G401 (cell line): ENCODE results near the gene MRPL55. TPM values are rescaled to one million over a fixed set of nuclear protein-coding genes. Genes with fewer than 3 reads are reported as not detected.

Experiments used
- DNase-seq: peaks from one replicate; pipeline ENCODE4 v3.0.0-alpha.2; 2015; ENCODE audit warnings: low spot score
- in situ Hi-C: cut with HindIII; loops from 2 replicates; pipeline ENCODE4 v1.10.0; 2016; ENCODE audit warnings: low sequenced_read_pairs, mixed read lengths
- total RNA-seq: library from RNA; depleted of rRNA; stranded (reverse); fragments of >200 nt; shearing (Covaris generic); gene quantifications from 2 replicates; pipeline ENCODE4 v1.2.3, GENCODE V29; 2014; rRNA removed

MRPL55 gene
- total RNA-seq, 1 experiment from 2014 or later: 103 TPM

GRCh38 chr1:228063251-228064191 is 45.6 kb downstream of the MRPL55 start:
- DNase-seq: no peak
- in situ Hi-C loops: no loop called here

GRCh38 chr1:228062812-228063211 is 46.3 kb downstream of the MRPL55 start:
- no peak for DNase-seq
- in situ Hi-C loops: no loop called here

GRCh38 chr1:228062085-228062791 is 46.9 kb downstream of the MRPL55 start:
- no peak for DNase-seq
- in situ Hi-C loops: no loop called here

- DNase-seq: no peak
- in situ Hi-C loops: no loop called here
Observed at GRCh38 chr1:228061411-228062084, 47.6 kb downstream of the MRPL55 start.

- in situ Hi-C loops: no loop called here
Observed at GRCh38 chr1:228060458-228061190, 48.5 kb downstream of the MRPL55 start.

GRCh38 chr1:228059634-228060457 is 49.3 kb downstream of the MRPL55 start:
- in situ Hi-C loops: no loop called here
- no peak for DNase-seq

More at GRCh38 chr1:228060458-228061190, 48.5 kb downstream of the MRPL55 start:
- DNase-seq: no peak

- in situ Hi-C loops: no loop called here
- DNase-seq: no peak
Observed at GRCh38 chr1:228058949-228059633, 50.0 kb downstream of the MRPL55 start.

- in situ Hi-C loops: no loop called here
- DNase-seq: no peak
Observed at GRCh38 chr1:228058172-228058948, 50.7 kb downstream of the MRPL55 start.

Other genes with a start within 250 kb of the MRPL55 start
- gene WNT9A, start 161.4 kb downstream of the MRPL55 start, total RNA-seq: 1.2 and 2.7 TPM in 2 replicates
- gene WNT3A, start 102.3 kb downstream of the MRPL55 start, total RNA-seq: 0.37 TPM in 1 of 2 replicates, not detected in the other
- 298 and 328 TPM in 2 replicates for gene ARF1, start 26.6 kb downstream of the MRPL55 start, total RNA-seq
- 29.7 and 36.9 TPM in 2 replicates for gene C1orf35, start 6.0 kb downstream of the MRPL55 start, total RNA-seq
- gene GUK1, start 31.0 kb upstream of the MRPL55 start, total RNA-seq: 172 and 313 TPM in 2 replicates
- gene GJC2, start 40.6 kb upstream of the MRPL55 start, total RNA-seq: 0.74 and 1.2 TPM in 2 replicates
- 9.7 and 19.0 TPM in 2 replicates for gene IBA57, start 56.5 kb upstream of the MRPL55 start, total RNA-seq
- gene OBSCN, start 98.7 kb upstream of the MRPL55 start, total RNA-seq: 7.3 and 7.7 TPM in 2 replicates